H9 (cell line): ENCODE results near the gene DAAM2. TPM values are rescaled to one million over a fixed set of nuclear protein-coding genes. Genes with fewer than 3 reads are reported as not detected.

ENCODE experiments used
- DNase-seq: peaks from one replicate; pipeline ENCODE4 v3.0.0-alpha.2; 2017
- H2AFZ ChIP-seq: one replicate; pipeline ENCODE4 v1.6.1; 2013; ENCODE audit warnings: mild to moderate bottlenecking, low read length, control low read depth, moderate library complexity
- H2AK5ac ChIP-seq: 2 replicates; pipeline ENCODE4 v1.6.1; 2013; ENCODE audit warnings: low read length, control low read depth, mixed read lengths; ENCODE audit not compliant: insufficient read length
- H2BK120ac ChIP-seq: one replicate; pipeline ENCODE4 v1.6.1; 2013; ENCODE audit warnings: low read depth, mild to moderate bottlenecking, low read length, control low read depth, inconsistent platforms; ENCODE audit not compliant: poor library complexity, severe bottlenecking
- H2BK12ac ChIP-seq: 2 replicates; pipeline ENCODE4 v1.6.1; 2013; ENCODE audit warnings: low read length, control low read depth, mixed read lengths, low read depth; ENCODE audit not compliant: insufficient read length
- H2BK15ac ChIP-seq: 2 replicates; pipeline ENCODE4 v1.6.1; 2013; ENCODE audit warnings: low read depth, low read length, control low read depth
- H2BK20ac ChIP-seq: one replicate; pipeline ENCODE4 v1.6.1; 2013; ENCODE audit warnings: low read depth, mild to moderate bottlenecking, low read length, control low read depth, inconsistent platforms; ENCODE audit not compliant: poor library complexity, severe bottlenecking
- H2BK5ac ChIP-seq: 2 replicates; pipeline ENCODE4 v1.6.1; 2013; ENCODE audit warnings: low read length, control low read depth, mixed read lengths; ENCODE audit not compliant: insufficient read length
- H3K14ac ChIP-seq: 2 replicates; pipeline ENCODE4 v1.6.1; 2013; ENCODE audit warnings: low read length, control low read depth; ENCODE audit not compliant: insufficient read depth
- H3K18ac ChIP-seq: 2 replicates; pipeline ENCODE4 v1.6.1; 2013; ENCODE audit warnings: low read depth, mild to moderate bottlenecking, mixed read lengths, low read length, control low read depth; ENCODE audit not compliant: insufficient read length
- H3K23ac ChIP-seq: 2 replicates; pipeline ENCODE4 v1.6.1; 2013; ENCODE audit warnings: low read length, control low read depth, mixed read lengths, low read depth; ENCODE audit not compliant: insufficient read length
- H3K23me2 ChIP-seq: 2 replicates; pipeline ENCODE4 v1.6.1; 2013; ENCODE audit warnings: low read depth, mild to moderate bottlenecking, mixed read lengths, low read length, control low read depth; ENCODE audit not compliant: insufficient read length, poor library complexity, severe bottlenecking
- H3K27ac ChIP-seq: 2 replicates; pipeline ENCODE4 v1.5.1; 2013; ENCODE audit warnings: low read length, control low read depth, mixed read lengths, low read depth; ENCODE audit not compliant: insufficient read length
- H3K27me3 ChIP-seq: 2 replicates; pipeline ENCODE4 v1.6.1; 2013; ENCODE audit warnings: low read length, control low read depth, inconsistent platforms; ENCODE audit not compliant: insufficient read depth
- H3K4ac ChIP-seq: 2 replicates; pipeline ENCODE4 v1.6.1; 2013; ENCODE audit warnings: low read depth, mild to moderate bottlenecking, control low read depth, inconsistent platforms, low read length, moderate library complexity
- H3K4me1 ChIP-seq: 2 replicates; pipeline ENCODE4 v1.6.1; 2013; ENCODE audit warnings: low read length, control low read depth, inconsistent platforms; ENCODE audit not compliant: insufficient read depth
- H3K4me2 ChIP-seq: 2 replicates; pipeline ENCODE4 v1.6.1; 2013; ENCODE audit warnings: low read length, control low read depth, mixed read lengths; ENCODE audit not compliant: insufficient read length, insufficient read depth
- H3K56ac ChIP-seq: 2 replicates; pipeline ENCODE4 v1.6.1; 2013; ENCODE audit warnings: low read depth, mild to moderate bottlenecking, mixed read lengths, low read length, control low read depth; ENCODE audit not compliant: insufficient read length
- H3K79me1 ChIP-seq: 2 replicates; pipeline ENCODE4 v1.6.1; 2013; ENCODE audit warnings: low read depth, mild to moderate bottlenecking, moderate library complexity, low read length, control low read depth, inconsistent platforms; ENCODE audit not compliant: insufficient read depth, poor library complexity, severe bottlenecking
- H3K79me2 ChIP-seq: 2 replicates; pipeline ENCODE4 v1.6.1; 2013; ENCODE audit warnings: low read length, control low read depth, inconsistent platforms; ENCODE audit not compliant: insufficient read depth
- H3K9ac ChIP-seq: 2 replicates; pipeline ENCODE4 v1.6.1; 2013; ENCODE audit warnings: low read length, control low read depth, mixed read lengths; ENCODE audit not compliant: insufficient read length; ENCODE audit errors: extremely low read depth
- H3K9me3 ChIP-seq: one replicate; pipeline ENCODE4 v1.6.1; 2013; ENCODE audit warnings: low read depth, low read length, inconsistent platforms; ENCODE audit not compliant: control insufficient read depth
- H3T11ph ChIP-seq: one replicate; pipeline ENCODE4 v1.6.1; 2013; ENCODE audit warnings: mild to moderate bottlenecking, low read length, control low read depth, inconsistent platforms
- H4K20me1 ChIP-seq: one replicate; pipeline ENCODE4 v1.6.1; 2013; ENCODE audit not compliant: control insufficient read depth, insufficient read length, insufficient read depth
- H4K5ac ChIP-seq: 2 replicates; pipeline ENCODE4 v1.6.1; 2013; ENCODE audit warnings: low read depth, mild to moderate bottlenecking, mixed read lengths, low read length, control low read depth; ENCODE audit not compliant: insufficient read length
- H4K8ac ChIP-seq: replicated peaks from 2 replicates; pipeline ENCODE4 v1.6.1; 2013; ENCODE audit warnings: low read length, control low read depth, mixed read lengths, low read depth; ENCODE audit not compliant: insufficient read length
- H4K91ac ChIP-seq: 2 replicates; pipeline ENCODE4 v1.6.1; 2013; ENCODE audit warnings: low read depth, mild to moderate bottlenecking, moderate library complexity, mixed read lengths, low read length, control low read depth; ENCODE audit not compliant: insufficient read length
- H3K27ac Mint-ChIP-seq, 3 experiments: 2 replicates in 2 of 3; 3 replicates in 1 of 3; pipeline ENCODE4 v1.8.0; 2020 to 2021; ENCODE audit warnings: mixed read lengths in 3 of 3, mild to moderate bottlenecking in 1 of 3, moderate library complexity in 1 of 3
- H3K27me3 Mint-ChIP-seq: 2 replicates; pipeline ENCODE4 v1.8.0; 2021; ENCODE audit warnings: low read depth, mild to moderate bottlenecking, moderate library complexity, mixed read lengths
- H3K36me3 Mint-ChIP-seq, 3 experiments: 2 replicates in 2 of 3; 3 replicates in 1 of 3; pipeline ENCODE4 v1.8.0; 2020 to 2021; ENCODE audit warnings: low read depth in 3 of 3, mixed read lengths in 3 of 3; ENCODE audit not compliant: insufficient read depth in 1 of 3
- H3K4me1 Mint-ChIP-seq, 2 experiments: 2 replicates each; pipeline ENCODE4 v1.8.0; 2020; ENCODE audit warnings: mixed read lengths in 2 of 2
- H3K4me3 Mint-ChIP-seq, 2 experiments: 2 replicates in 1 of 2; 3 replicates in 1 of 2; pipeline ENCODE4 v1.8.0; 2020 to 2021; ENCODE audit warnings: mild to moderate bottlenecking in 2 of 2, mixed read lengths in 2 of 2, moderate library complexity in 1 of 2
- H3K9me3 Mint-ChIP-seq, 2 experiments: 2 replicates in 1 of 2; 3 replicates in 1 of 2; pipeline ENCODE4 v1.8.0; 2020; ENCODE audit warnings: mild to moderate bottlenecking in 2 of 2, mixed read lengths in 2 of 2, moderate library complexity in 1 of 2
- CTCF ChIP-seq: fragments of 200-600 bp; sonication (generic); conservative IDR thresholded peaks from 3 replicates; pipeline ENCODE4 v1.8.0; 2021; ENCODE audit warnings: antibody characterized with exemption, mild to moderate bottlenecking
- WGBS: extraction: QIAGEN DNeasy Blood & Tissue Kit; methylation state at CpG from one replicate; pipeline ENCODE4 v1.1.7; 2013; ENCODE audit warnings: missing lambda C conversion rate, low lambda C conversion rate, mixed read lengths; ENCODE audit not compliant: insufficient read length; ENCODE audit errors: extremely low coverage; 5-methylcytosine and 5-hydroxymethylcytosine counted together
- total RNA-seq: library from RNA; stranded (reverse); gene quantifications from 2 replicates; pipeline ENCODE4 v1.2.1, GENCODE V29; 2021

The DAAM2 gene
- total RNA-seq, 1 experiment from 2014 or later, result 1.1 TPM

GRCh38 chr6:39847221-39847620 is 55.0 kb downstream of the DAAM2 start:
- Mint-ChIP-seq H3K27ac (no peak overlapping the region), H3K27me3 (peaks cover 2% of the 10 kb centered on the region), H3K4me1 (peaks cover 5 to 8% of the 10 kb centered on the region in 2 experiments; a peak in 3 of 4 replicates), H3K36me3 (no peaks in the 10 kb centered on the region), H3K9me3 (no peaks in the 10 kb centered on the region), H3K4me3 (no peak overlapping the region)
- Histone ChIP-seq H4K8ac (no peak overlapping the region), H2BK20ac (no peak overlapping the region), H3K4me2 (no peak overlapping the region), H3T11ph (no peak overlapping the region), H2AFZ (no peak overlapping the region), H3K4ac (no peak overlapping the region), H2BK120ac (no peak overlapping the region), H4K5ac (no peak overlapping the region), H3K27ac (no peak overlapping the region), H3K79me2 (no peaks in the 10 kb centered on the region), H3K56ac (no peak overlapping the region), H2BK15ac (no peak overlapping the region), H2BK5ac (no peak overlapping the region), H3K9me3 (no peaks in the 10 kb centered on the region), H3K23ac (no peak overlapping the region), H2AK5ac (no peak overlapping the region), H4K91ac (no peak overlapping the region), H3K9ac (no peak overlapping the region), H3K23me2 (no peaks in the 10 kb centered on the region), H3K79me1 (no peaks in the 10 kb centered on the region), H3K4me1 (no peaks in the 10 kb centered on the region), H3K14ac (no peak overlapping the region), H2BK12ac (no peak overlapping the region), H3K27me3 (no peaks in the 10 kb centered on the region), H4K20me1 (no peaks in the 10 kb centered on the region), H3K18ac (no peak overlapping the region)
- TF ChIP-seq CTCF, result no peak
- DNase-seq, result peak; percentile 51
- no CpG with 5 or more reads among the region's 10 CpGs for WGBS
